HepG2 (cell line): ENCODE measurements around the gene ZNF446. TPM values are rescaled to one million over a fixed set of nuclear protein-coding genes. Genes with fewer than 3 reads are reported as not detected.

ENCODE experiments used
- AKAP8 ChIP-seq: sonication (generic); formaldehyde crosslinking; IDR thresholded peaks from 2 replicates; pipeline ENCODE4 v1.5.1; 2020; ENCODE audit warnings: mild to moderate bottlenecking, missing genetic modification reagents
- EED ChIP-seq: sonication (generic); formaldehyde crosslinking; IDR thresholded peaks from 2 replicates; pipeline ENCODE4 v1.5.0; 2020; ENCODE audit warnings: mild to moderate bottlenecking, missing genetic modification reagents
- ETV5 ChIP-seq: IDR thresholded peaks from 2 replicates; pipeline ENCODE4 v1.6.1; 2018; ENCODE audit warnings: missing biosample characterization, missing genetic modification reagents, inconsistent platforms, borderline replicate concordance
- FOSL1 ChIP-seq: sonication (generic); formaldehyde crosslinking; IDR thresholded peaks from 2 replicates; pipeline ENCODE4 v1.9.0; 2021; ENCODE audit warnings: missing genetic modification reagents, borderline replicate concordance
- FOXP1 ChIP-seq, 2 experiments: fragments of 450-650 bp in 1 of 2; IDR thresholded peaks; 2 replicates each; pipeline ENCODE4 v1.6.1; 2017 to 2018; ENCODE audit warnings: antibody characterized with exemption in 1 of 2
- MBNL3 ChIP-seq: fragments of 250-450 bp; sonication (Bioruptor Pico); conservative IDR thresholded peaks from 2 replicates; pipeline ENCODE4 v1.8.0; 2022; ENCODE audit warnings: mild to moderate bottlenecking, inconsistent platforms
- MNT ChIP-seq: fragments of 450-650 bp; IDR thresholded peaks from 2 replicates; pipeline ENCODE4 v1.6.1; 2016
- MYC ChIP-seq: sonication (generic); formaldehyde crosslinking; IDR thresholded peaks from 2 replicates; pipeline ENCODE4 v1.9.0; 2021; ENCODE audit warnings: missing genetic modification reagents, borderline replicate concordance
- NFE2 ChIP-seq: sonication (generic); formaldehyde crosslinking; IDR thresholded peaks from 2 replicates; pipeline ENCODE4 v1.4.0; 2020; ENCODE audit warnings: missing genetic modification reagents
- RBAK ChIP-seq: sonication (generic); formaldehyde crosslinking; IDR thresholded peaks from 2 replicates; pipeline ENCODE4 v1.5.1; 2020; ENCODE audit warnings: mild to moderate bottlenecking, missing genetic modification reagents
- SNAI1 ChIP-seq: sonication (generic); formaldehyde crosslinking; IDR thresholded peaks from 2 replicates; pipeline ENCODE4 v1.5.0; 2020; ENCODE audit warnings: mild to moderate bottlenecking, missing genetic modification reagents, borderline replicate concordance
- THRA ChIP-seq: sonication (generic); formaldehyde crosslinking; IDR thresholded peaks from 2 replicates; pipeline ENCODE4 v1.4.0; 2020; ENCODE audit warnings: missing genetic modification reagents, borderline replicate concordance
- ZBTB3 ChIP-seq: sonication (generic); formaldehyde crosslinking; IDR thresholded peaks from 2 replicates; pipeline ENCODE4 v1.4.0; 2020; ENCODE audit warnings: low read depth, mild to moderate bottlenecking, moderate library complexity, missing genetic modification reagents, borderline replicate concordance
- ZNF431 ChIP-seq: sonication (generic); formaldehyde crosslinking; IDR thresholded peaks from 2 replicates; pipeline ENCODE4 v1.9.0; 2022; ENCODE audit warnings: missing genetic modification reagents, low read depth, mild to moderate bottlenecking, borderline replicate concordance
- ZNF512B ChIP-seq: sonication (generic); formaldehyde crosslinking; IDR thresholded peaks from 2 replicates; pipeline ENCODE4 v1.5.1; 2020; ENCODE audit warnings: missing genetic modification reagents, mild to moderate bottlenecking, borderline replicate concordance
- ZNF550 ChIP-seq: sonication (generic); formaldehyde crosslinking; IDR thresholded peaks from 2 replicates; pipeline ENCODE4 v1.4.0; 2020; ENCODE audit warnings: mild to moderate bottlenecking, missing genetic modification reagents, borderline replicate concordance
- ZXDC ChIP-seq: sonication (generic); formaldehyde crosslinking; IDR thresholded peaks from 2 replicates; pipeline ENCODE4 v1.5.0; 2020; ENCODE audit warnings: mild to moderate bottlenecking, missing genetic modification reagents
- polyA plus RNA-seq, 8 experiments: library from polyadenylated mRNA; depleted of rRNA in 3 of 8; stranded (reverse) in 7 of 8; unstranded in 1 of 8; fragments of >200 nt; fragmentation: Illumina TruSeq in 4 of 8; extraction: Trizol in 4 of 8; gene quantifications; 2 replicates each; pipeline versions ENCODE4 v1.2.1 to v1.2.3, GENCODE V29; 2011 to 2016; ENCODE audit warnings: low read depth in 4 of 8, missing spikeins in 1 of 8, mixed read lengths in 1 of 8; ENCODE audit not compliant: insufficient read depth in 1 of 8
- total RNA-seq, 5 experiments: library from RNA; depleted of rRNA; stranded (reverse); fragments of >200 nt; fragmentation: Illumina TruSeq; extraction: Trizol; gene quantifications; 2 replicates each; pipeline ENCODE4 v1.2.3, GENCODE V29; 2016; ENCODE audit warnings: low read depth in 1 of 5

ZNF446 gene
- total and polyA plus RNA-seq, 2 of the 13 experiments (the other 11 are each of a cell fraction or from before 2014, with no cell fraction given) = 3.0 to 3.6 TPM

GRCh38 chr19:58519355-58520256 is 43.5 kb downstream of the ZNF446 start, which contains the start of gene ZBTB45 (continued):
- TF ChIP-seq THRA (CRISPR knock-in tag) (peak; percentile 59; the same call in 1 of the 2 replicates), MBNL3 (CRISPR knock-in tag) (no peak), NFE2 (CRISPR knock-in tag) (0 out of 2 replicates have a peak, but pooled peaks have one; percentile 13), RBAK (peak; percentile 47), ZNF512B (CRISPR knock-in tag) (0 out of 2 replicates have a peak, but pooled peaks have one; percentile 26), FOXP1 (IDR thresholded peaks at IDR 0.05) (no peak), FOXP1 (CRISPR knock-in tag; IDR thresholded peaks at IDR 0.05) (peak; percentile 30; the same call in 1 of the 2 replicates), SNAI1 (CRISPR knock-in tag) (no peak), ZNF550 (CRISPR knock-in tag) (peak; percentile 70; the same call in 1 of the 2 replicates), AKAP8 (CRISPR knock-in tag) (peak; percentile 81; the same call in 1 of the 2 replicates), ETV5 (CRISPR knock-in tag) (peak; percentile 95), ZXDC (CRISPR knock-in tag) (peak; percentile 87; the same call in 1 of the 2 replicates), MYC (CRISPR knock-in tag) (peak; percentile 93), MNT (peak; percentile 42), FOSL1 (0 out of 2 replicates have a peak, but pooled peaks have one; percentile 26), ZBTB3 (CRISPR knock-in tag) (peak; percentile 95), ZNF431 (CRISPR knock-in tag) (peak; percentile 77), EED (CRISPR knock-in tag) (0 out of 2 replicates have a peak, but pooled peaks have one; percentile 16)
